Measurements from ENCODE around the gene GREB1L. TPM values are rescaled to one million over a fixed set of nuclear protein-coding genes. Genes with fewer than 3 reads are reported as not detected.

The GREB1L gene
- total and polyA plus RNA-seq, 2 donors (not counting 1 experiment from before 2014, with no cell fraction given) = 0.33 to 0.41 TPM

DNA sequence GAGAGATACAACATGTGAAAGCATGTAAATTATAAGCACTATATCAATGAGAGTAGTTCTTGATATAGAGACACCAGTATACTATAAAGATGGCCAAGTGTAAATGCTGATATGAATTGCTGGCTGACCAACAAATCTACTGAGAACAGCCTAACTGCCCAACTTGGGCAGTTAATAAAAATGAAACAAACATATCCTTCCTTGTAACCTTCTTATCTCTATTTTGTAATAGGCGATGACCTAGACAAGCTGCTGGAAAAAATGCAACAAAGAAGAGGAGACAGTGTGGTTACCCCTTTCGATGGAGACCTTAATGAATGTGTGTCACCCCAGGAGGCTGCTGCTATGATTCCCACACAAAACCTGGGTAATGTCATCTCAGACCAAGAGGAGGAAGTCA lies 209.8 kb downstream of the GREB1L start:
- no peaks in the 10 kb centered on the region for H3K79me2 ChIP-seq (ENCODE audit: control insufficient read depth, insufficient read depth, low read length)
- TF ChIP-seq EZH2 (IDR thresholded peaks at IDR 0.05; ENCODE audit: low read length, missing control alignments) = no peak
- TF ChIP-seq, protein P1, sequence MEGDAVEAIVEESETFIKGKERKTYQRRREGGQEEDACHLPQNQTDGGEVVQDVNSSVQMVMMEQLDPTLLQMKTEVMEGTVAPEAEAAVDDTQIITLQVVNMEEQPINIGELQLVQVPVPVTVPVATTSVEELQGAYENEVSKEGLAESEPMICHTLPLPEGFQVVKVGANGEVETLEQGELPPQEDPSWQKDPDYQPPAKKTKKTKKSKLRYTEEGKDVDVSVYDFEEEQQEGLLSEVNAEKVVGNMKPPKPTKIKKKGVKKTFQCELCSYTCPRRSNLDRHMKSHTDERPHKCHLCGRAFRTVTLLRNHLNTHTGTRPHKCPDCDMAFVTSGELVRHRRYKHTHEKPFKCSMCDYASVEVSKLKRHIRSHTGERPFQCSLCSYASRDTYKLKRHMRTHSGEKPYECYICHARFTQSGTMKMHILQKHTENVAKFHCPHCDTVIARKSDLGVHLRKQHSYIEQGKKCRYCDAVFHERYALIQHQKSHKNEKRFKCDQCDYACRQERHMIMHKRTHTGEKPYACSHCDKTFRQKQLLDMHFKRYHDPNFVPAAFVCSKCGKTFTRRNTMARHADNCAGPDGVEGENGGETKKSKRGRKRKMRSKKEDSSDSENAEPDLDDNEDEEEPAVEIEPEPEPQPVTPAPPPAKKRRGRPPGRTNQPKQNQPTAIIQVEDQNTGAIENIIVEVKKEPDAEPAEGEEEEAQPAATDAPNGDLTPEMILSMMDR (conservative IDR thresholded peaks at IDR 0.05 in 1 of 2, IDR thresholded peaks at IDR 0.05 in 1 of 2; ENCODE audit: low read depth in 1 of 2, low read length in 2 of 2) = no peak
- peaks cover 2% of the 10 kb centered on the region for H3K27me3 ChIP-seq (ENCODE audit: control insufficient read depth, insufficient read depth, low read length)
- H3K36me3 ChIP-seq (ENCODE audit: control insufficient read depth, insufficient read depth, low read length) = no peaks in the 10 kb centered on the region
- H3K9me3 ChIP-seq (ENCODE audit: control insufficient read depth, insufficient read depth, low read depth, low read length) = no peaks in the 10 kb centered on the region
- no peaks in the 10 kb centered on the region for H4K20me1 ChIP-seq (ENCODE audit: control insufficient read depth, extremely low read depth, insufficient read depth, low read length)
- no peak for DNase-seq (ENCODE audit: low read depth in 2 of 2)
- no peak overlapping the region for H3K9ac ChIP-seq (ENCODE audit: insufficient read depth, low read length)
- H3K27ac ChIP-seq (ENCODE audit: insufficient read depth, low read length) = no peak overlapping the region
- no peak overlapping the region for H3K4me3 ChIP-seq (replicated peaks in 1 of 4; ENCODE audit: control extremely low read depth in 1 of 4, insufficient read depth in 1 of 4, low read depth in 3 of 4, low read length in 4 of 4)
- H3K4me1 ChIP-seq (ENCODE audit: control insufficient read depth, extremely low read depth, insufficient read depth, low read length) = no peaks in the 10 kb centered on the region
- no peak overlapping the region for H3K4me2 ChIP-seq (ENCODE audit: extremely low read depth, insufficient read depth, low read length)
- no peak overlapping the region for H2AFZ ChIP-seq (ENCODE audit: low read length)

- H4K20me1 ChIP-seq (ENCODE audit: control insufficient read depth, extremely low read depth, insufficient read depth, low read length) = no peaks in the 10 kb centered on the region
- no peak overlapping the region for H3K4me2 ChIP-seq (ENCODE audit: extremely low read depth, insufficient read depth, low read length)
- DNase-seq (ENCODE audit: low read depth in 2 of 2) = peak in 1 of 2 donors; percentile 20
- no peaks in the 10 kb centered on the region for H3K4me1 ChIP-seq (ENCODE audit: control insufficient read depth, extremely low read depth, insufficient read depth, low read length)
- H3K79me2 ChIP-seq (ENCODE audit: control insufficient read depth, insufficient read depth, low read length) = no peaks in the 10 kb centered on the region
- H2AFZ ChIP-seq (ENCODE audit: low read length) = no peak overlapping the region
- H3K9ac ChIP-seq (ENCODE audit: insufficient read depth, low read length) = no peak overlapping the region
- peaks cover 2% of the 10 kb centered on the region for H3K27me3 ChIP-seq (ENCODE audit: control insufficient read depth, insufficient read depth, low read length)
- no peaks in the 10 kb centered on the region for H3K9me3 ChIP-seq (ENCODE audit: control insufficient read depth, insufficient read depth, low read depth, low read length)
- TF ChIP-seq, protein P1 (conservative IDR thresholded peaks at IDR 0.05 in 1 of 2, IDR thresholded peaks at IDR 0.05 in 1 of 2; ENCODE audit: low read depth in 1 of 2, low read length in 2 of 2) = no peak
- no peak for TF ChIP-seq EZH2 (IDR thresholded peaks at IDR 0.05; ENCODE audit: low read length, missing control alignments)
- H3K36me3 ChIP-seq (ENCODE audit: control insufficient read depth, insufficient read depth, low read length) = no peaks in the 10 kb centered on the region
- no peak overlapping the region for H3K4me3 ChIP-seq (replicated peaks in 1 of 4; ENCODE audit: control extremely low read depth in 1 of 4, insufficient read depth in 1 of 4, low read depth in 3 of 4, low read length in 4 of 4)
- no peak overlapping the region for H3K27ac ChIP-seq (ENCODE audit: insufficient read depth, low read length)
Measured at GRCh38 chr18:21452276-21452780, 210.3 kb downstream of the GREB1L start.

GRCh38 chr18:21452796-21453510 lies 210.9 kb downstream of the GREB1L start:
- Histone ChIP-seq H4K20me1 (ENCODE audit: control insufficient read depth, extremely low read depth, insufficient read depth, low read length) (no peaks in the 10 kb centered on the region), H3K36me3 (ENCODE audit: control insufficient read depth, insufficient read depth, low read length) (no peaks in the 10 kb centered on the region), H3K9me3 (ENCODE audit: control insufficient read depth, insufficient read depth, low read depth, low read length) (no peaks in the 10 kb centered on the region), H3K27ac (ENCODE audit: insufficient read depth, low read length) (no peak overlapping the region), H3K79me2 (ENCODE audit: control insufficient read depth, insufficient read depth, low read length) (no peaks in the 10 kb centered on the region), H3K27me3 (ENCODE audit: control insufficient read depth, insufficient read depth, low read length) (peaks cover 2% of the 10 kb centered on the region), H3K4me1 (ENCODE audit: control insufficient read depth, extremely low read depth, insufficient read depth, low read length) (no peaks in the 10 kb centered on the region), H3K4me3 (replicated peaks in 1 of 4; ENCODE audit: control extremely low read depth in 1 of 4, insufficient read depth in 1 of 4, low read depth in 3 of 4, low read length in 4 of 4) (no peak overlapping the region), H2AFZ (ENCODE audit: low read length) (no peak overlapping the region), H3K4me2 (ENCODE audit: extremely low read depth, insufficient read depth, low read length) (no peak overlapping the region), H3K9ac (ENCODE audit: insufficient read depth, low read length) (no peak overlapping the region)
- TF ChIP-seq, protein P1 (conservative IDR thresholded peaks at IDR 0.05 in 1 of 2, IDR thresholded peaks at IDR 0.05 in 1 of 2; ENCODE audit: low read depth in 1 of 2, low read length in 2 of 2) = no peak
- no peak for TF ChIP-seq EZH2 (IDR thresholded peaks at IDR 0.05; ENCODE audit: low read length, missing control alignments)
- no peak for DNase-seq (ENCODE audit: low read depth in 2 of 2)

Data from fibroblast of lung (primary cell).